HG03521 (cell line): Measurements from ENCODE around the gene SMIM29.

Source experiments
- ATAC-seq: cut with Tn5 transposase; IDR thresholded peaks from one replicate; pipeline ENCODE4 v1.9.1; 2021; ENCODE audit warnings: mild to moderate bottlenecking, moderate library complexity; ENCODE audit not compliant: unreplicated experiment

SMIM29 gene

DNA sequence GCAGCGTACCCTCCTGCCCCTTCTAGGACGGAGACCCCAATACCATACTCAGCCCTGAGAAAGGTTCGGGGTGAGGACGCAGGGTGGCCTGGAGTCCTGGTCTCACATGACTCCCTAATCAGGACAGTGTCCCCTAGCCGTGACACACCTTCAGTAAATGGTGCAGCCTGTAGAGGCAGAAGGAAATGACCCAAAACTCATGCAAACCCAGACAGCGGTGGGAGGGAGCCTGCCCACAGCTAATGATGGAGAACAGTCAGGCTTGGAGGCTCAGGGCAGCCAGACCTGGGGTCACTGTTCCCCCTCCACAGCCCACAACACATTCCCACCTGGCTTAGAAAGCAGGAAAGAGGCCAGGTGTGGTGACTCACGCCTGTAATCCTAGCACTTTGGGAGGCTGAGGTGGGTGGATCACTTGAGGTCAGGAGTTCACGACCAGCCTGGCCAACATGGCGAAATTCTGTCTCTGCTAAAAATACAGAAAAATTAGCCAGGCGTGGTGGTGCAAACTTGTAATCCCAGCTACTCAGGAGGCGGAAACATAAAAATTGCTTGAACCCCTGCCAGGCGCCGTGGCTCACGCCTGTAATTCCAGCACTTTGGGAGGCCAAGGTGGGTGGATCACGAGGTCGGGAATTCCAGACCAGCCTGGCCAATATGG lies 20.9 kb downstream of the SMIM29 start:
- ATAC-seq: no peak

DNA sequence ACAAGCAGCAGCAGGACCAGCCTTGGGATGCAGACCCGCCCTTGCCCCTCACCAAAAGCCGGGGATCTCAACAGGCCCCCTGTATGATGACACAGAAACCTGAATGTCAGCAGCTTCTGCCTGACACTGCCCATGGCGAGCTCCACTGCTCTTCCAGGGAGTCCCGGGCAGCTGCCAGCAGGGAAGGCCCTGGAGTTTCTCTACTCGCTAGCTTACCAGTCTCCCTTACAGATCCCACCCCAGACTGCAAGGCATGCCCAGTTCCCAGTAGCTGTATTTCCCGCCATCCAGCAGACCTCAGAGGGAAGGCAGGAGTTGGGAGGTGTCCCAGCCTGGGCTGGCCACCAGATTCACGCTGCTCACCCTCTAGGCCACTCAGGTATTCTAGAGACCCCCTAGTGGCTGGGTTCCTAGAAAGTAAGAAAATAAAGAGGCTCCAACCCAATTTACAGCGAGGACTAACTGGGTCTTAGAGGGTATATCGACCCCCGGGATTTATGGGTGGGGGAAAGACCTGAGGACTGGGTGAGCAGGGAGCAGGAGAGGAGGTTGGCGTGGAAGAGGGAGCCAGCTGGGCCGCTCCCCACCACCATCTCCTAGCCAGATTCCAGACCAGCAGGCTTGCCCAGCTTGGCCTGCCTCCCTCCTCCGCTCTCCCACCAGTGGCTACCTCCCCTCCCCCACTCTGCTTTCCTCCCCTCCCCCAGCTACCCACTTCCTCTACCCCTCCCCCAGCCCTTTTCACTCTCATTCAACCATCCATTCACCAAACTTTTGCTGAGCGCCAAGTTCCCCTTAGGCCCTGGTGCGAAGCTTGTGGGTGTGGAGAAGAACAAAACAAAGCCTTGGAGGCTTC lies 21.8 kb downstream of the SMIM29 start:
- ATAC-seq: no peak

DNA sequence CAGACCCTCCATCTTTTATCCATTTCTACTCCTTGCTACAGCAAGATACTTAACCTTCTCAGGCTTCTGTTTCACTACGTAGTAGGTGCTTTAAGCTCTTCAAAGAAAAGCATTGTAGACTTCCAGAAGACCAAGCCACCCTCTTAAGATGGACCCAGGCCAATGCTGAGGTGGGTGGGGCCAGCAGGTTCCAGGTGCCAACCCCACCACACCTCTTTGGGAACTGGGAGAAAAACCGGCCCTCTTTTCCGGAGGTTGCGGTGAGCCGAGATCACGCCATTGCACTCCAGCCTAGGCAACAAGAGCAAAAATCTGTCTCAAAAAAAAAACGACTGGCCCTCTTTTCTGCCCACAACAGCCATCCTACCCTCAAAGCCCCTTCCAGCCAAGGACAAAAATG lies 22.7 kb downstream of the SMIM29 start:
- ATAC-seq: no peak

DNA sequence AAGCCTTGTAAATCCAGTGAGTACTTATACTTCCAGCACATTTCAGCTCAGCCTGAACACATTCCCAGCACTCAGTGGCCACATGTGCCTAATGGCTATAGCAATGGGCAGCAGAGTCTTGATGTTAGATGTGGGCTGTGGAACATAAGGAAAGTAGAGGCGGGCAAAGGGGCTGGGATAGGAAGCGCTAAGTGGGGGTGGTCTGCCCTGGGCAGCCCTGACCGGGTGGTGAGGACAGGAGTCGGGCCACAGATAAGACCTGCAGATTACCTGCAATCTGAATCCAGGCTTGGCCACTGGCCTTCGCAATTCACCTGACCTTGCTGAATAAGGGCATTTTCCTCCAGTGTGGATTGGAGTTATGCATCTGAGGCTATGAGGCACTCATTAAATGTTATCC lies 23.3 kb downstream of the SMIM29 start:
- ATAC-seq: no peak

DNA sequence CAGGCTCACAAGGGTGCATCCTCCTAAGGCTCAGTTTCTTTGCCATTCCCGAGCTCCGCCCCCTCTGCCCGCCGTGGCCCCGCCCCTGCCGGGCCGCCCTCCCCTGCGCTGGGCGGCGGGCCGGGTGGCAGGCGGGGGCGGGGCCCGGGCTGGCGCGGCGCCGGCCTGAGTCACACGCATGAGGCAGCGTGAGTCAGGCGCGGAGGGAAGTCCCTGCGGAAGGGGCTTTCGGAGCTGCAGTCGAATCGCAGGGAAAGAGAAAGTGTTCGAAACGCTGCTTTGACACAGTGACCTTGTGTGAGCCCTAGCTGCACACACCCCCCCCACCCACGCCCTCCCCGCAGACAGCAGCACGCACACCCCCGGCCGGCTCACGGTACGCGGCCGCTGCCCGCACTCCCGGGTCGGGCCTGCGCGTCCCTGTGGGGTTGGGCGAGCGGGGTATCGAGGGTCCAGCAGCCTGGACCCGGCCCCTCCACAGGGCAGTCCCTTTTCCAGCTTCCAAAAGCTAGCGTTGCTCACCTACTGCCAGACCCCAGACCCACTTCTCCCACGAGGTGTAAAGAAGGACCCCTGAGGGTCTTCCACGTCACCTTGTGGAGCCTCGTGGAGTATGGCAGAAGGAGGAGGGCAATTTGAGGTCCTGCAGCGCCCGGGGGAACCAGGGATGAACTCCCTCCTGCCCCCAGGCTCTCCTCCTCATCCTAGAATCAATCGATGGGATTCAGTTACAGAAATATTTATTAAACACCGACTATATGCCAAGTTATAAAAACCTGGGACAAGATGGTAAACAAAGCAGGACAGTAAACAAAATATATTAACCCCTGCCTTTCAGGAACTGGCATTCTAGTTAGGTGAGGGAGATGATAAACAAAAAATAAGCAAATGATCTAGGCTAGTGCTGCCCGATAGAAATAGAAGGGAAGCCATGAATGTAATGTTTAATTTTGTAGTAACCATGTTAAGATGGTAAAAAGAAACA lies 24.6 kb downstream of the SMIM29 start:
- peak; percentile 86 for ATAC-seq

DNA sequence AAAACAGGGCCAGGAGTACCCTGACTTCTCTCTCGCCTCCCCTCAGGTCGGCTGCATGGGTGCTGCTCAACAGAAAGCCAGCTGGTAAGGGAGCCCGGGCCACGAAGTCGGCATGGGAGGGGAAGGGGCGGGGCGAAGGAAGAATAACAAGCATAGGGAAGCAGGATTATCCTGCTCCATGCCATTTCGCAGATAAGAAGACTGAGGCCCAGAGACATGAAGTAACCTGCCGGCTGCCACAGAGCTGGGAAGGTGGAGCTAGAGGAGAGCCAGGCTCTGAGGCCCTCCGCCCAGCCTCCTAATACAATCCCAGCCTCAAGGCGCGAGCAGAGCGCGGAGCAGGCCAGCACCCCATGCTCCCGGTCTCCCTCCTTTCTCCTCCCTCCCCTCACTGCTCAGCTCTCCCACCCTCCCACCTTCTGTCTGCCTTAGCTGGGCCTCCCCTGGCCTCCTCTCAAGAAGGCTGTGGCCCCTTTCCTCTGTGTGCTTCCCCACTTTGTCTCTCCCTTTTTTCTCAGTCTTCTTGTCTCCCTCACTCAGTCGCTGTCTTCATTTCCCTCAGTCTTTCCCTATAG lies 25.3 kb downstream of the SMIM29 start:
- ATAC-seq: no peak

DNA sequence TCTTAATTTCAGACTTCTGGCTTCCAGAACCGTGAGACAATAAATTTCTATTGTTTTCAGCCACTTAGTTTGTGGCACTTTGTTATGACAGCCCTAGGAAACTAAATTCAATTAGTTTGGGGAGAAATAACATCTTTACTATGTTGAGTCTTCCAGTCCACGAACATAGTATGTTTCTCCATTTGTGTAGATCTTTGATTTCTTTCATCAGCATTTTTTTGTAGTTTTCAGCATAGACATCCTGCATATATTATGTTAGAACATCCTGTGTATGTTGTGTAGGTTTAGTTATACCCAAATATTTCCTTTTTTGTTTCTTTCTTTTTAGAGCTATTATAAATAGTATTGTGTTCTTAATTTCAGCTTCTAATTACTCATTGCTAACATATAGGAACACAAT lies 30.1 kb downstream of the SMIM29 start:
- ATAC-seq: no peak

DNA sequence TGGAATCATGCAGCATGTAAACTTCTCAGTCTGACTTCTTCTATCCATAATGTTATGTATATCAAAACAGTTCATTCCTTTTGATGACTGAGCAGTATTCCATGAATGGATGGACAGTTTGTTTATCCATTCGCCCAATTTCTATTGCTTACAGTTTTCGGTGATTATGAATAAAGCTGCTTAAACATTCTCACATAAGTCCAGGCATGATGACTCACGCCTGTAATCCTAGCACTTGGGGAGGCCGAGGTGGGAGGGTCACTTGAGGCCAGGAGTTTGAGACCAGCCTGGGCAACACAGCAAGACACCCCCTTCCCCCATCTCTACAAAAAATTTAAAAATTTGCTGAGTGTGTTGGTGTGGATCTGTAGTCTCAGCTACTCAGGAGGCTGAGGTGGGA lies 35.0 kb downstream of the SMIM29 start:
- ATAC-seq: no peak

DNA sequence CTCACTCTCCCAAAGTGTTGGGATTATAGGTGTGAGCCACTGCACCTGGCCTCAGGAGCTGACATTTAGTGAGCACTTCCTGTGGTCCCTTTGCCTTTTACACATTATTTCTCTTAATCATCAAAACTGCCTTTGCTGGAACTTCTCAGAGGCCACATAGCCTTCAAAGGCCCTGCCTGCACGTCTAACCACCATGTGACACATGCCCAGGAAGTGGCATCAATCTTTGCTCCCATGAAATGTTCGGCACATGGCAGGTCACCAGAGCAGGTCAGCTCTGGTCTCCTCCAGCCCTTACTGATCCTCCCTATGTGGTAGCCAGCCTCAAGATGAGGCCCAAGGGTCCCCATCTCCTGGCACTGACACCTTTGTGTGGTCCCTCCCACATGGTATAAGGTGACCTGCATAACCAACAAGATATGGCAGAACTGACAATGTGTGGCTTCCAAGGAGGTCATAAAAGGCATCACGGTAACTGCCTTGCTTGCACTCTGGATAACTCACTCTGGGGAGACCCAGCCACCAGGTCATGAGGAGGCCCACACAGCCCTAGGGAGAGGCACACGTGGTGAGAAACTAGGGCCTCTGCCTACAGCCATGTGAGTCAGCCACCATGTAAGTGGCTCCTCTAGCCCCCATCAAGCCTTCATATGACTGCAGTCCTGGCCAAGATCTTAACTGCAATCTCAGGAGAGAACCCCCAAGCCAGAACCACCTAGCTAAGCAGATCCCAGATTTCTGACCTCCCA lies 40.9 kb downstream of the SMIM29 start:
- ATAC-seq: no peak

DNA sequence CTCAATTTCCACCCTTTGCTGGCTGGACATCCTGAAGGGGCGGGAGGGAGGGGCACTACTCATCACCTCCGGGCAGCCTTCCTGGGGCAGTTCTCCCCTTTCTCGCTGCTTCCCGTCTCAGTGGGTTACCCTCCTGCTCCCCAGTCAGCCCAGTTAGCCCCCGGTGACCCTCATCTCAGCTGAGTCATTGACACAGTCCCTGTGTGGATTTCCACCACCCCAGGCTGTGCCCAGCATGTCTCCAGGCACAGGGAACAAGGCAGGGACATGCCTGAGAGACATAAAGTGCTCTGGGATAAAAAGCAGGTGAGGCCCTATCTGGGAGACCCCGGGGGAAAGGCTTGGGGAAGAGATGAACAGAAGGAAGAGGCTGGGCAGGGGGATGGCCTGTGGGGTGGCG lies 42.1 kb downstream of the SMIM29 start:
- no peak for ATAC-seq

DNA sequence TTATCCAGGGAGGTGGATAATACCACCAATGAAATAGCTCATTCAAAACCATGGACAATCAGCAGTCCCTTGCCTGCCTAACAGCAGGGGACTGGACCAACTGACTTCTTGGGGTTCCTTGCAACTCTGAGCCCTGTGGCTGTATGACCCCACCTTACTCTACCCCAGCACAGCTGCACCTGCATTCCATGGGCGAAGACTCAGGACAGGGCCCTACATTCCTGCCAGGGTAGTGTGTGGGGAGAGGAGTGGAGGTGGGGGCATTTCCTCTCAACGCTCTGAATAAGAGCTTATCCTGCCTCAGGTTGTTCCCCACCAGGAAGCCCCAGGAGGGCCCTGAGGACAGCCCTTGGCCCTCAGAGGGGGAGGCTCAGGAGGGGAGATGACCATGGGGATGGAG lies 42.9 kb downstream of the SMIM29 start:
- no peak for ATAC-seq

DNA sequence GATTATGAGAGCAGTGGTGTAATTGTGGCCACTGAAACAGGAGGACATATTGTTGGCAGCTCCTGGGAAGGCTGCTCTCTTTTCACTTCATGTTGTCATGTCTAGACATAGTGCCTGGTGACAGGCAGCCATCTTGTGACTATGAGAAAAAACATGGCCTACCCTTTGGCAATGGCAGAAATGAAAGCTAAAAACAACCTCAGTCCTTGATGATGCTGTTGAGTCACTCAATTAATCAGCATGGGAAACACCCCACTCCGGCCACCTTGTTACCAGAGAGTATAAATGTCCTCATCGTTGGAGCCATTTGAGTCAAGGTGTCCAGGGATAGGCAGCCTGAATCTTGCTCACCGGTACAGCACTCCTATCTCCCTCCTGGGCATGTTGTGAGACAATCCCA lies 43.3 kb downstream of the SMIM29 start:
- no peak for ATAC-seq

DNA sequence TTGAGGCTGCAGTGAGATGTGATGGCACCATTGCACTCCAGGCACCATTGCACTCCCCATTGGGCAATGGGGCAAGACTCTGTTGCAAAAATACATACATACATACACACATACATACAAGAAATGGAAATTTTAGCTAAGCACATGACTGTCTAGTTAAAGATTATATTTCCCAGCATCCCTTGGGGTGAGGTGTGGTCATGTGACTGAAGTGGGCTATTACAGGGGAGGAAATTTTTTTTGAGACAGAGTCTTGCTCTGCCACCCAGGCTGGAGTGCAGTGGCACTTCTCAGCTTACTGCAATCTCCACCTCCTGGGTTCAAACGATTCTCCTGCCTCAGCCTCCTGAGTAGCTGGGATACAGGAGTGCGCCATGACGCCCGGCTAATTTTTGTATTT lies 44.1 kb downstream of the SMIM29 start:
- ATAC-seq: no peak

DNA sequence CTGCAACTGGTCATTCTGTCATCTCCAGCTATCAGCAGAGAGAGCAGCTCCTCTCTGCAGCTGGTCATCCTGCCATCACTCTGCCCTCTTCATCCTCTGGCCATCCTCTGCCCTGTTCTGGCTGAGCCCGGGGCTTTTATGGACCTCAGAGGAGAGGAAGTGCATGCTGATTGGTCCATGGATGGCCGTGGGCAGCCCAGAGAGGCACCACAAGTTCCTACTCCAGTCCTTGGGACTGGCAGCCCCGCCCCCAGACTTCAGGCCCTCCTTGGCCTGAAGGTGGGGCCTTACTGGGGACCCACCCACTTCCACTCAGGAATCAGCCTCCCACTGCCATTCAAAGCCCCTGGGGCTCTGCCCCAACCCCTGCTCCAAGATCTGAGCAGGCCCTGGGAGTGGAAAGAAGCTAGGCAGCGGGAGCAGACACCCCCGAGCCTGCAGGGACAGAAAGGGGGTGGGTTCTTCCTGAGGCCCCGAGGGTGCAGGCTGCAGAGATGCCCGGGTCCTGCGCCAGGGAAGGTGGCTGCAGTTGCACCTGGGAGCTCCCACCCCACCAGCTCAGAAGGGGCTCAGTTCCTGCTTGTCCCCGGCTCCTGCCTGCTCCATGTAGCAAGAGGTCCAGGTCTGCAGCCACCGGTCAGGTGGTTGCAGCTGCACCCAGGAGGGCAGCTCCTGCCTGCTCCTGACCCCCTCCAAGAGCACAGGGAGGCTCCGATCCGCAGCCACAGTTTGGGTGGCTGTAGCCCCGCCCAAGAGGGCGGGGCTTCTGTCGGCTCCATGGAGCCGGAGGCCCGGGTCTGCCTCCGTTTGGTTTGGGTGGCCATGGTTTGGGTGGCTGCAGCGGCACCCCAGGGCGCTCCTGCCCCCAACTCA lies 46.2 kb downstream of the SMIM29 start:
- no peak for ATAC-seq

DNA sequence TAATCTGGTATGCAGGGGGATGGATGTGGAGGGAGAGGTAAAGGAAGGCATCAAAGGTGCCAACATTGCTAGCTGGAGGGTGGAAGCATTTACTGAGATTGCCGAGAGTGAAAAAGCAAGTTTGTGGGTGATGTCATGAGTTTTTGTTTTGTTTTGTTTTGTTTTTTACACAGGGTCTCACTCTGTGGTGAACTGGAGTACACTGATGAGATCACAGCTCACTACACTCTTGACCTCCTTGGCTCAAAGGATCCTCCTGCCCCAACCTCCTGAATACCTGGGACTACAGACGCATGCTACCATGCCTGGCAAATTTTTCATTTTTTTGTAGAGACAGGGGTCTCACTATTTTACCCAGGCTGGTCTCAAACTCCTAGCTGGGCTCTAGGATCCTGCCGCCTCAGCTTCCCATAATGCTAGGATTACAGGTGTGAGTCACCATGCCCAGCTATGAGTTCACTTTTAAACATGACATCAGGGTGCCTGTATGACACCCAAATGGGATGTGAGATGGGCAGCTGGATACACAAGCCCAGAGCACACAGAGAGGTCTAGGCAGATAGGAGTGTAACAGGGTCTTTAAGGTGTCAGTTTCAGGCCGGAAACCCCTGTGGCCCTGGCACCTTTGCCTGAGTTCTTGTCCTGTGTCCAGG lies 47.2 kb downstream of the SMIM29 start:
- no peak for ATAC-seq

DNA sequence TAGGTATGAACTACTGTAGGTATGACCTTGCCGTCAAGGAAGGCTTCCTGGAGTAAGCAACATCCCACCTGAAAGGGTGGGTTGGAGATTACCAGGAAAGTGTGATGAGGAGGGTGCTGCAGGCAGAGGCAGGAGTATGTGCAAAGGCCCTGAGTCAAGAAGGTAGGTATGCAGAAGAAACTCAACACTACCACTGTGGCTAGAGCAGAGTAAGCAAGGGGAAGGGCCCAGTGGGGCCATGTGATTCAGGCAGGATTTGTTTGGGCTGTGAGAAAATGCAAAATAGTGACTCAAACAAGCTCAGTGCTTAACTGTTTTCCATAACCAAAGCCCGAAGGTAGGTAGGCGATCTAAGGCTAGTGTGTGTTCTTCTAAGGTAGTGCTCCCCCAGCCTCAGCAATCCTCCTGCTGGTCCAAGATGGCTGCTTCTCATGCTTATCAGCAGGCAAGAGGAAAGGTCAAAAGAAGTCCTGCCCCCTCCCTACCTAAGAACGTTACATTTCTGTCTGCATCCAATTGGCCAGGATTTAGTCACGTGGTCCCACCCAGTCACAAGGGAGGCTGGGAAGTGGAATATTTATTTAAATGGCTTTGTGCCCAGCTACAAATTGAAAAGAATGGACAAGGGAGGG lies 48.4 kb downstream of the SMIM29 start:
- ATAC-seq: no peak

DNA sequence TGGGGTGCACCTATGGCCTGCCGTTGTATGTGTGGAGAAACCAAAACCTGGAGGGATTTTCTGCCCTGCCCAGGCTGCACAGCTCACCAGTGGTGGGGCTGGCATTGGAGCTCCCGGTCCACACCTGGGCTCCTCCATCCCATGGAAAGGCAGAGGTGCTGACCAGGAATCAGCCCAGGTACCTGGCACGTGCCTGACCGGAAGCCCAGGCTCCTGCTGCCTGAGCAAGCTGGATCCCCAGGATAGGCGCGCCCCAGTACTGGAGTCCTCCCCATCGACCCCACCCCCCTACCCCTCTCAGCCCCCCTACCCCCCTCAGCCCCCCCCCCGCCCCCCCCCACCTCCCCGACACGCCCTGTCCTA lies 52.0 kb downstream of the SMIM29 start:
- ATAC-seq: no peak
